Right ventricle myocardium inferior (tissue), 1 donor: ENCODE data around the gene PLSCR2. TPM values are rescaled to one million over a fixed set of nuclear protein-coding genes. Genes with fewer than 3 reads are reported as not detected.
"Not testable (repeated sequence)": the region's sequence is repeated elsewhere in the genome, so short reads cannot be mapped to it uniquely, and the experiment has no call there.

Source experiments
- ATAC-seq: fragments of 200-7000 bp; cut with Tn5 transposase; one replicate; pipeline ENCODE4 v1.9.1; 2020; ENCODE audit warnings: mild to moderate bottlenecking, moderate library complexity
- DNase-seq: peaks from one replicate; pipeline ENCODE4 v3.0.0; 2021; ENCODE audit errors: missing footprints
- intact Hi-C: fragments of 100-400 bp; cut with DNase I; formaldehyde crosslinking; loops from one replicate; pipeline ENCODE4 v1.11.0; 2022
- long read RNA-seq: library from polyadenylated mRNA; unstranded; transcript quantifications from one replicate; pipeline ENCODE4 v2.0.0, GENCODE V29; 2021
- total RNA-seq: library from RNA; stranded (reverse); fragmentation: NEBNext Ultra II Directional; extraction: Animal tissue kit (Norgen Biotek cat#: 25700); gene quantifications from one replicate; pipeline ENCODE4 v1.2.1, GENCODE V29; 2021
- donor health status: DM: no; HTN: yes; CAD: no; lungs with severe emphysema.

PLSCR2 gene
- not detected for total RNA-seq
- long read RNA-seq = 0 reads

GRCh38 chr3:146469150-146470017, at the start of gene PLSCR2:
Gene PLSCR2, minus strand, starts transcription at chr3:146469561. Its CDS starts 9,657 bp downstream, at chr3:146459904.
- ATAC-seq (peak; percentile 87), DNase-seq (peak; percentile 84)
- intact Hi-C loops = no loop called here

GRCh38 chr3:146517684-146518435, 48.5 kb upstream of the PLSCR2 start:
- intact Hi-C loops = no loop called here
- DNase-seq (no peak), ATAC-seq (peak; percentile 80)

- intact Hi-C loops = no loop called here
- ATAC-seq (no peak), DNase-seq (no peak)
Measured at GRCh38 chr3:146513386-146514051, 44.2 kb upstream of the PLSCR2 start.

- DNase-seq = no peak
- intact Hi-C loops = no loop called here
Measured at GRCh38 chr3:146511402-146512134, 42.2 kb upstream of the PLSCR2 start.

GRCh38 chr3:146507331-146508120, 38.2 kb upstream of the PLSCR2 start:
- no peak for DNase-seq
- intact Hi-C loops = loop anchor here (5.0 kb wide), 1 partner anchor 35 kb away; the partner anchor contains the start of gene PLSCR1
- no peak for ATAC-seq

More at GRCh38 chr3:146511402-146512134, 42.2 kb upstream of the PLSCR2 start:
- ATAC-seq = no peak

- intact Hi-C loops = loop anchor here (5.0 kb wide), 1 partner anchor 37 kb away; the partner anchor contains the start of gene PLSCR1
- no peak for ATAC-seq
- DNase-seq = no peak
Measured at GRCh38 chr3:146505516-146505915, 36.2 kb upstream of the PLSCR2 start.

- intact Hi-C loops = loop anchor here (5.0 kb wide), 1 partner anchor 38 kb away; the partner anchor contains the start of gene PLSCR1
- ATAC-seq = no peak
Measured at GRCh38 chr3:146504498-146505197, 35.3 kb upstream of the PLSCR2 start.

GRCh38 chr3:146503461-146504202, 34.3 kb upstream of the PLSCR2 start:
- no peak for ATAC-seq
- intact Hi-C loops = no loop called here
- no peak for DNase-seq

More at GRCh38 chr3:146504498-146505197, 35.3 kb upstream of the PLSCR2 start:
- DNase-seq = no peak

- intact Hi-C loops = no loop called here
- DNase-seq = no peak
- no peak for ATAC-seq
Measured at GRCh38 chr3:146502887-146503460, 33.6 kb upstream of the PLSCR2 start.

- ATAC-seq = no peak
- intact Hi-C loops = no loop called here
- DNase-seq = no peak
Measured at GRCh38 chr3:146501752-146502151, 32.4 kb upstream of the PLSCR2 start.

GRCh38 chr3:146499701-146500100, 30.3 kb upstream of the PLSCR2 start:
- intact Hi-C loops = no loop called here
- DNase-seq (no peak), ATAC-seq (no peak)

GRCh38 chr3:146498002-146498736, 28.8 kb upstream of the PLSCR2 start:
- ATAC-seq (no peak), DNase-seq (no peak)
- intact Hi-C loops = no loop called here

- intact Hi-C loops, DNase-seq, ATAC-seq: not testable (repeated sequence)
Measured at GRCh38 chr3:146497145-146497843, 27.9 kb upstream of the PLSCR2 start.

- intact Hi-C loops = no loop called here
- ATAC-seq = no peak
- no peak for DNase-seq
Measured at GRCh38 chr3:146496726-146497125, 27.4 kb upstream of the PLSCR2 start.

GRCh38 chr3:146496251-146496650, 26.9 kb upstream of the PLSCR2 start:
- no peak for ATAC-seq
- intact Hi-C loops = no loop called here
- DNase-seq = no peak
